Type B pancreatic cell (in vitro differentiated cells): ENCODE measurements around the gene CCDC38. TPM values are rescaled to one million over a fixed set of nuclear protein-coding genes. Genes with fewer than 3 reads are reported as not detected.

Source experiments
- DNase-seq: peaks from one replicate; pipeline ENCODE4 v3.0.0; 2021; ENCODE audit warnings: mixed read lengths; ENCODE audit not compliant: unreplicated experiment; ENCODE audit errors: extremely low spot score
- H3K27ac Mint-ChIP-seq: 2 replicates; pipeline ENCODE4 v1.8.0; 2021; ENCODE audit warnings: mild to moderate bottlenecking, mixed read lengths
- H3K27me3 Mint-ChIP-seq: 2 replicates; pipeline ENCODE4 v1.8.0; 2021; ENCODE audit warnings: mixed read lengths
- H3K36me3 Mint-ChIP-seq: 2 replicates; pipeline ENCODE4 v1.8.0; 2021; ENCODE audit warnings: mixed read lengths
- H3K4me1 Mint-ChIP-seq: one replicate; pipeline ENCODE4 v1.8.0; 2021; ENCODE audit warnings: mixed read lengths; ENCODE audit not compliant: unreplicated experiment
- H3K4me3 Mint-ChIP-seq: 2 replicates; pipeline ENCODE4 v1.8.0; 2021; ENCODE audit warnings: mild to moderate bottlenecking, mixed read lengths
- H3K9me3 Mint-ChIP-seq: 2 replicates; pipeline ENCODE4 v1.8.0; 2021; ENCODE audit warnings: mixed read lengths
- CTCF ChIP-seq: fragments of 200-600 bp; sonication (generic); conservative IDR thresholded peaks from 2 replicates; pipeline ENCODE4 v1.5.0; 2021; ENCODE audit warnings: antibody characterized with exemption, mild to moderate bottlenecking
- total RNA-seq: library from RNA; stranded (reverse); gene quantifications from 2 replicates; pipeline ENCODE4 v1.2.1, GENCODE V29; 2021; ENCODE audit warnings: low replicate concordance

CCDC38 gene
- total RNA-seq, 1 donor from 2014 or later: 0.29 TPM

GRCh38 chr12:95942101-95942523, 302 bp downstream of the CCDC38 start:
- Mint-ChIP-seq H3K9me3 (no peaks in the 10 kb centered on the region), H3K4me1 (no peaks in the 10 kb centered on the region), H3K36me3 (no peaks in the 10 kb centered on the region), H3K27ac (peak overlapping the region; percentile 9), H3K4me3 (peak overlapping the region; percentile 96), H3K27me3 (peaks cover 49% of the 10 kb centered on the region)
- TF ChIP-seq CTCF: no peak
- DNase-seq: no peak

- no peak for DNase-seq
- Mint-ChIP-seq H3K4me3 (peak overlapping the region; percentile 31), H3K27ac (no peak overlapping the region), H3K36me3 (no peaks in the 10 kb centered on the region), H3K4me1 (no peaks in the 10 kb centered on the region), H3K9me3 (no peaks in the 10 kb centered on the region), H3K27me3 (peaks cover 40% of the 10 kb centered on the region)
- no peak for TF ChIP-seq CTCF
These were observed 1.9 kb downstream of the CCDC38 start for GRCh38 chr12:95940514-95940913.

- no peak for TF ChIP-seq CTCF
- no peak overlapping the region for H3K27ac Mint-ChIP-seq
- no peak for DNase-seq
- no peaks in the 10 kb centered on the region for H3K9me3 Mint-ChIP-seq
- H3K4me1 Mint-ChIP-seq: no peaks in the 10 kb centered on the region
- peaks cover 3% of the 10 kb centered on the region for H3K27me3 Mint-ChIP-seq
- H3K36me3 Mint-ChIP-seq: no peaks in the 10 kb centered on the region
- no peak overlapping the region for H3K4me3 Mint-ChIP-seq
These were observed 20.2 kb downstream of the CCDC38 start for GRCh38 chr12:95922231-95922630.

GRCh38 chr12:95919110-95919509, 23.3 kb downstream of the CCDC38 start:
- peaks cover 6% of the 10 kb centered on the region for H3K27me3 Mint-ChIP-seq

GRCh38 chr12:95918194-95918993, 24.0 kb downstream of the CCDC38 start:
- peak; percentile 87 for TF ChIP-seq CTCF
- Mint-ChIP-seq H3K27me3 (peaks cover 6% of the 10 kb centered on the region), H3K36me3 (no peaks in the 10 kb centered on the region), H3K27ac (no peak overlapping the region), H3K9me3 (no peaks in the 10 kb centered on the region), H3K4me3 (no peak overlapping the region), H3K4me1 (no peaks in the 10 kb centered on the region)
- no peak for DNase-seq

More at GRCh38 chr12:95919110-95919509, 23.3 kb downstream of the CCDC38 start:
- Mint-ChIP-seq H3K4me3 (no peak overlapping the region), H3K36me3 (no peaks in the 10 kb centered on the region), H3K27ac (no peak overlapping the region), H3K4me1 (no peaks in the 10 kb centered on the region), H3K9me3 (no peaks in the 10 kb centered on the region)
- no peak for DNase-seq
- TF ChIP-seq CTCF: no peak
